GM18498 (cell line): Measurements from ENCODE around the gene GATA6.

Experiments
- ATAC-seq: cut with Tn5 transposase; IDR thresholded peaks from one replicate; pipeline ENCODE4 v1.9.1; 2021; ENCODE audit warnings: mild to moderate bottlenecking, moderate library complexity; ENCODE audit not compliant: unreplicated experiment

Gene GATA6

DNA sequence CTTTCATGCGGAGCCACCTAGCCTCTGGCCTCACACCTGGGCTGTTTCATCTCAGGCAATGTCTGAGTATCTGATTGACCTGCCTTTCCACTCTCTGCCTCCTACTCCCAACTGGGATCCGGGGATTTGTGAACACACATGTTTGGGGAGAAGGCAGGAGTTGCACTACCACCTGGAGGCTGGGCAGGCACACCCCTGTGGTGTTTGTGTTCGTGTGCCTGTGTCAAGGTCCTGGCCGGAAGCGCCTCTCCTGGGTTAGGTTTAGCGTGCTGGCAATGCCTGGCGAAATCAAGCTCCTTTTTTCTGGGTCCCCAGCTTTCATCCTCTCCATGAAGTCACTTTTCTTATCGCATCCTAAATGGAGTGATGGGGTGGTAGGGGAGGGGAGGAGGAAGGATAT is 63.9 kb downstream of the GATA6 start:
- ATAC-seq: no peak

DNA sequence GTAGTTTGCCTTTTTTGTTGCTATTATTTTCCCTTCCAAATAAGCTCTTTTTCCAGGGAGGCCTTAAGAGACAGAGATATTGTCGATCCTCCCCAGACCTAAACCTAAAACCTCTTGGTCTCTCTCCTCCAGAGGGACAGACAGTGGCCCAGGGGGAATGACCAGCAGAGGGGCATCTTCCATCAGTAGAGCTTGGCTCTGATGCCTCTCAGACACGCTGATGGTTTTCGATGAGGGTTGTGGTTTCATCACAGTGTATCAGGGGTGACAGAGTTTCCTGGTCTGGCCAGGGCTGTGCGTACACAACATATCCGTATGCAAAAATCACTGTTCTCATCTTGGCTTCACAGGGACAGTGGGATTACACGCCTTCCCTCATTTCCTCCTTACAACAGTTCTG is 68.6 kb downstream of the GATA6 start:
- ATAC-seq: no peak

DNA sequence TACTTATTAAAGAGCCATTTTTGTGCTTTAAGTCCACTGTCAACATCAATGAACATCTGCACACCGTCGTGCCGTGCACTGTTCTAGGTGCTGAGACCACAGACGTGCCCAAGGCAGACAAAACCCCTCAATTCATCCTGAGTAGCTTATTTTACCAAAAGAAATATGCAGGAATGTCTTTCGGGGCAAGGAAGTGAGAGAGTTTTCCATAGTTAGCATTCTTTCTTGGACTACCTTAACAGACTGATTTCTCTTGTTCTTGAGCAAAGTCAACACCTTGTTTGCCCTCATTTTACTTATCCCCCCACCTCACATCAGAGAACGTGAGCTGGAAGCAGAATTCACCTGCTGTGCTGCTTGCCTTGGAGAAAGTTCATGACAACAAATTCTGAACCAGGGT is 69.3 kb downstream of the GATA6 start:
- ATAC-seq: no peak

DNA sequence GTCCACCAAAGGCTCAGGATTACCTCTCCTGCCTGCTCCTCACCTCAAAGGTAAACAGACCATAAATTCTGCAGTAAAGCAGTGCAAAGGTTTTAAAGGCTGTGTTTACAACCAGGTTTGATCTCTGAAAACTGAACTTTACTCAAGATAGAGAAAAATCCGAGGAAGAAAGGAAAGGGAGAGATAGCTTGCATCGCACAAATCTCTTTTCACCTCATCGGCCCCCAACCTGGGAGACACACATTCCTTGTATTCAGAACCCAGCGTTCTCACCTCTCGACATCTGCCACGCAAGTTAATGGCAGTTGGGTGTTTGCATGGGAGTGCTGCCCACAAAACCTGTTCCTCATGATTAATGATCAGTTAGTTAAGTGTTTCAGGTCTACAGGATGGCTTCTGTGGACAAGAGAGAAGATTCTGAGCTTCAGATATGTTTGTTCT is 72.6 kb downstream of the GATA6 start:
- ATAC-seq: no peak

DNA sequence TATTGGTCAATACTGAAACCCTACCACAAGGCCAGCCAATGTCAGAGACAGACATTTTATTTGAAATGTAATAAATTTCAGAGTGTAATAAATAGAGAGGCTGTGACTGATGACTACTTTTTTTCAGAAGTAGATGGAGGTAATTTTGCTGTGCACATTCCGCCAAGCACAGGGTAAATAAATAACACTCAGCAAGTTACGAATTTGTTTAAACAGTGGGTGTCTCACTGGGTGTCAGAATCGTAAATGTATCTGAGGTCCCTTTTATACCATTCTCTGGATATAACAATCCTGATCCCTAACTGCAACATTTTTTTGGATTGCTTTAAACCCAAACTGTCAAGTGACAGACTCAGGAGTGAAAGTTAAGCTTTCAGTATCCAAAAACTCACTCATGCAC is 74.1 kb downstream of the GATA6 start:
- ATAC-seq: no peak

DNA sequence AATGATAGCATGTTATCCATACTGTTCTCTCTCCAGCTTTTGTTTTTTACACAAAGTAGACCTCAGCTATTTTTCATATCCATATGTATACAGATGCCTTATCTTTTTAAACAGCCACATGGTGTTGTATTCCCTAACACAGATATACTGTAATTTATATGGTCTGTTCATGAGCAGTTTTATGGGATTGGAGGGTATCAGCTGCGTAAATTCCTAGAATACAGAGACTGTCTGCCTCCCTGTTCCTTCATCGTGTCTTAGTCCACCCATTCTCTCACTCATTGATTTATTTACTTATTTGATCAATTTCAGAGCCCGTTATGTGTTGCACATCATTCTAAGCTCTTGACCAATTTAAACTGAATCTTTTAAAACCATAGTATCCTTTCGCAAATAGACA is 80.6 kb downstream of the GATA6 start:
- ATAC-seq: no peak

DNA sequence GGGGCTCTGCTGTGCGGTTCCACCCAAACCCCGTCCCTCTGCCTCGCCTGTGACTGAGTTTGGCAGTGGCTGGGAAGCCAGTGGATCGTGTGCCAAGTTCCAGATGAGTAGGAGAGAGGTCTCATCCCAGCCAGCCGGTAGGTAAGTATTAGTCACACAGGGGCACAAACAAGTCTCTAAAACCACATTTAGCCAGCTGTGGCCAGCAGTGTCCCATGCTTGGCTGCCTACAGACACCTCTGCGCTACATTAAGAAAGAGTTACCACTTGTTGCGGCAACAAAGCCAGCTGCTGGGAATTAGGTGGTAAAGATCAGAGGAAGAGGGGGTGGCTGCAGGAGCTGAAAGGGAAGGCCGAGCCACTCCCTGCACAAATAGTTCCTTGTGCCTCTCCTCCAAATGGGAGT is 81.2 kb downstream of the GATA6 start:
- no peak for ATAC-seq
